HepG2 (cell line): ENCODE results near the gene PRKCB. TPM values are rescaled to one million over a fixed set of nuclear protein-coding genes. Genes with fewer than 3 reads are reported as not detected.

Experiments
- CCDC6 ChIP-seq: sonication (generic); formaldehyde crosslinking; IDR thresholded peaks from 2 replicates; pipeline ENCODE4 v1.8.1; 2022; ENCODE audit warnings: mild to moderate bottlenecking, missing genetic modification reagents, moderate library complexity
- KDM1A ChIP-seq: IDR thresholded peaks from 2 replicates; pipeline ENCODE4 v1.6.1; 2016; ENCODE audit warnings: missing compliant biosample characterization
- MTA1 ChIP-seq: sonication (generic); formaldehyde crosslinking; IDR thresholded peaks from 2 replicates; pipeline ENCODE4 v1.4.0; 2020; ENCODE audit warnings: missing genetic modification reagents, mild to moderate bottlenecking, borderline replicate concordance
- PRPF4 ChIP-seq: fragments of 200-400 bp; formaldehyde crosslinking; IDR thresholded peaks from 2 replicates; pipeline ENCODE4 v1.6.1; 2016; ENCODE audit warnings: low read length, low read depth; ENCODE audit not compliant: poor library complexity, severe bottlenecking
- RCOR2 ChIP-seq: IDR thresholded peaks from 2 replicates; pipeline ENCODE4 v1.6.1; 2016; ENCODE audit warnings: missing biosample characterization, missing genetic modification reagents
- RFX1 ChIP-seq: fragments of 450-650 bp; IDR thresholded peaks from 2 replicates; pipeline ENCODE4 v1.6.1; 2017
- SMC3 ChIP-seq: IDR thresholded peaks from 2 replicates; pipeline ENCODE4 v1.6.1; 2011; ENCODE audit warnings: low read length, improper control_type of control experiment
- SOX6 ChIP-seq, 2 experiments: fragments of 450-650 bp in 1 of 2; sonication (generic) in 1 of 2; formaldehyde crosslinking in 1 of 2; IDR thresholded peaks; 2 replicates each; pipeline versions ENCODE4 v1.4.0 to v1.6.1; 2017 to 2020; ENCODE audit warnings: antibody characterized with exemption in 1 of 2, mild to moderate bottlenecking in 1 of 2, missing genetic modification reagents in 1 of 2
- STAG1 ChIP-seq: sonication (generic); formaldehyde crosslinking; IDR thresholded peaks from 2 replicates; pipeline ENCODE4 v1.4.0; 2020; ENCODE audit warnings: missing genetic modification reagents
- ZNF335 ChIP-seq: sonication (generic); formaldehyde crosslinking; IDR thresholded peaks from 2 replicates; pipeline ENCODE4 v1.4.0; 2020; ENCODE audit warnings: missing genetic modification reagents
- ZNF382 ChIP-seq: sonication (generic); formaldehyde crosslinking; IDR thresholded peaks from 2 replicates; pipeline ENCODE4 v1.5.0; 2020; ENCODE audit warnings: missing genetic modification reagents, mild to moderate bottlenecking, borderline replicate concordance
- ZNF543 ChIP-seq: sonication (generic); formaldehyde crosslinking; IDR thresholded peaks from 2 replicates; pipeline ENCODE4 v1.4.0; 2020; ENCODE audit warnings: mild to moderate bottlenecking, missing genetic modification reagents
- ZNF577 ChIP-seq: sonication (generic); formaldehyde crosslinking; IDR thresholded peaks from 2 replicates; pipeline ENCODE4 v1.4.0; 2020; ENCODE audit warnings: mild to moderate bottlenecking, low read depth, missing genetic modification reagents, borderline replicate concordance
- ZNF703 ChIP-seq: sonication (generic); formaldehyde crosslinking; IDR thresholded peaks from 2 replicates; pipeline ENCODE4 v1.5.1; 2020; ENCODE audit warnings: missing genetic modification reagents, mild to moderate bottlenecking, moderate library complexity, borderline replicate concordance
- ZNF891 ChIP-seq: sonication (generic); formaldehyde crosslinking; IDR thresholded peaks from 2 replicates; pipeline ENCODE4 v1.5.0; 2020; ENCODE audit warnings: mild to moderate bottlenecking, missing genetic modification reagents
- polyA plus RNA-seq, 8 experiments: library from polyadenylated mRNA; depleted of rRNA in 3 of 8; stranded (reverse) in 7 of 8; unstranded in 1 of 8; fragments of >200 nt; fragmentation: Illumina TruSeq in 4 of 8; extraction: Trizol in 4 of 8; gene quantifications; 2 replicates each; pipeline versions ENCODE4 v1.2.1 to v1.2.3, GENCODE V29; 2011 to 2016; ENCODE audit warnings: low read depth in 4 of 8, missing spikeins in 1 of 8, mixed read lengths in 1 of 8; ENCODE audit not compliant: insufficient read depth in 1 of 8
- total RNA-seq, 5 experiments: library from RNA; depleted of rRNA; stranded (reverse); fragments of >200 nt; fragmentation: Illumina TruSeq; extraction: Trizol; gene quantifications; 2 replicates each; pipeline ENCODE4 v1.2.3, GENCODE V29; 2016; ENCODE audit warnings: low read depth in 1 of 5
- TF ChIP-seq, protein P1 (sequence below): sonication (generic); formaldehyde crosslinking; IDR thresholded peaks from 2 replicates; pipeline ENCODE4 v1.5.0; 2020; ENCODE audit warnings: mild to moderate bottlenecking, missing genetic modification reagents, moderate library complexity
- TF ChIP-seq, protein P2 (sequence below): sonication (generic); formaldehyde crosslinking; IDR thresholded peaks from 2 replicates; pipeline ENCODE4 v1.8.1; 2023; ENCODE audit warnings: mild to moderate bottlenecking, moderate library complexity, missing genetic modification reagents
- TF ChIP-seq, protein P3 (sequence below): sonication (generic); formaldehyde crosslinking; IDR thresholded peaks from 2 replicates; pipeline ENCODE4 v1.5.1; 2020; ENCODE audit warnings: missing genetic modification reagents, mild to moderate bottlenecking, borderline replicate concordance
- TF ChIP-seq, protein P4 (sequence below): sonication (generic); formaldehyde crosslinking; IDR thresholded peaks from 2 replicates; pipeline ENCODE4 v1.9.0; 2021; ENCODE audit warnings: missing genetic modification reagents, borderline replicate concordance
- TF ChIP-seq, protein P5 (sequence below): sonication (generic); formaldehyde crosslinking; IDR thresholded peaks from 2 replicates; pipeline ENCODE4 v1.8.1; 2022; ENCODE audit warnings: mild to moderate bottlenecking, missing genetic modification reagents

PRKCB gene
- total and polyA plus RNA-seq, 2 of the 13 experiments (the other 11 are each of a cell fraction or from before 2014, with no cell fraction given), result 0.01 TPM; not detected in 1

DNA sequence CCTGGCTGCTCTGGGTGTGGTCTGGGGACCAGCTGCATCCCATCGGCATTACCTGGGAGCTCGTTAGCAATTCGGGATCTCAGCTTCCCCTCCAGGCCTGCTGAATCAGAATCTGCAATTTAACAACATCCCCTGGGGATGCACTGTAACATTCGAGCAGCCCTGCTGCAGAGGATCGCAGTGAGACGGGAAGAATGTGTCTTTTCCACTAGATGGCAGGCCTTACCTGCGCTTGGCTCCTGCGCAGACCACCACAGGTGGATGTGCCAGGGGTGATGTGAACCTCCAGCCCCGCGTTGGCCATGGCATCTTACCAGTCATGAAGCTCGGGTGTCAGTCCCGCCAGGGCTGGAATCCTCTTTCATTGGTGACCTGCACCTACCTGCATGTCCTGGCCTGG, 209.9 kb downstream of the PRKCB start (continued):
- TF ChIP-seq, protein P1, sequence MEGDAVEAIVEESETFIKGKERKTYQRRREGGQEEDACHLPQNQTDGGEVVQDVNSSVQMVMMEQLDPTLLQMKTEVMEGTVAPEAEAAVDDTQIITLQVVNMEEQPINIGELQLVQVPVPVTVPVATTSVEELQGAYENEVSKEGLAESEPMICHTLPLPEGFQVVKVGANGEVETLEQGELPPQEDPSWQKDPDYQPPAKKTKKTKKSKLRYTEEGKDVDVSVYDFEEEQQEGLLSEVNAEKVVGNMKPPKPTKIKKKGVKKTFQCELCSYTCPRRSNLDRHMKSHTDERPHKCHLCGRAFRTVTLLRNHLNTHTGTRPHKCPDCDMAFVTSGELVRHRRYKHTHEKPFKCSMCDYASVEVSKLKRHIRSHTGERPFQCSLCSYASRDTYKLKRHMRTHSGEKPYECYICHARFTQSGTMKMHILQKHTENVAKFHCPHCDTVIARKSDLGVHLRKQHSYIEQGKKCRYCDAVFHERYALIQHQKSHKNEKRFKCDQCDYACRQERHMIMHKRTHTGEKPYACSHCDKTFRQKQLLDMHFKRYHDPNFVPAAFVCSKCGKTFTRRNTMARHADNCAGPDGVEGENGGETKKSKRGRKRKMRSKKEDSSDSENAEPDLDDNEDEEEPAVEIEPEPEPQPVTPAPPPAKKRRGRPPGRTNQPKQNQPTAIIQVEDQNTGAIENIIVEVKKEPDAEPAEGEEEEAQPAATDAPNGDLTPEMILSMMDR (CRISPR knock-in tag), result peak; percentile 80
- no peak for TF ChIP-seq KDM1A (CRISPR knock-in tag)
- TF ChIP-seq SOX6 (IDR thresholded peaks at IDR 0.05), result no peak
- TF ChIP-seq SOX6 (CRISPR knock-in tag; IDR thresholded peaks at IDR 0.05), result no peak
- no peak for TF ChIP-seq ZNF543 (CRISPR knock-in tag)
- TF ChIP-seq MTA1, result no peak
- no peak for TF ChIP-seq RFX1
- TF ChIP-seq, protein P2, sequence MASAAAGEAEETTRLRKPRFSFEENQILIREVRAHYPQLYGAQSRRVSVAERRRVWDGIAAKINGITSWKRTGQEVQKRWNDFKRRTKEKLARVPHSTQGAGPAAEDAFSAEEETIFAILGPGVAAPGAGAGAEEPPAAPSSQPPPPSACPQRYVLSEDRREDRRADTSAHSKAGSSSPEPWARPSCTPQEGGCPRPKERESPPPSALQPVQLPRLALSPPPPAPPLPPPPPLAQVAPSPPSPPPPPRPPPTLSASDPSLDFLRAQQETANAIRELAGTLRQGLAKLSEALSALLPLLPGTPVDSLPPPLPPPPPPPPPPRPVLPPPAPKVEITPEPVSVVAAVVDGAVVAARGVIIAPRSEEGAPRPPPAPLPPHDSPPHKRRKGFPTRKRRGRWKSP (CRISPR knock-in tag), result no peak
- TF ChIP-seq ZNF891 (CRISPR knock-in tag), result 0 out of 2 replicates have a peak, but pooled peaks have one; percentile 24
- no peak for TF ChIP-seq ZNF382
- no peak for TF ChIP-seq PRPF4
- TF ChIP-seq, protein P3, sequence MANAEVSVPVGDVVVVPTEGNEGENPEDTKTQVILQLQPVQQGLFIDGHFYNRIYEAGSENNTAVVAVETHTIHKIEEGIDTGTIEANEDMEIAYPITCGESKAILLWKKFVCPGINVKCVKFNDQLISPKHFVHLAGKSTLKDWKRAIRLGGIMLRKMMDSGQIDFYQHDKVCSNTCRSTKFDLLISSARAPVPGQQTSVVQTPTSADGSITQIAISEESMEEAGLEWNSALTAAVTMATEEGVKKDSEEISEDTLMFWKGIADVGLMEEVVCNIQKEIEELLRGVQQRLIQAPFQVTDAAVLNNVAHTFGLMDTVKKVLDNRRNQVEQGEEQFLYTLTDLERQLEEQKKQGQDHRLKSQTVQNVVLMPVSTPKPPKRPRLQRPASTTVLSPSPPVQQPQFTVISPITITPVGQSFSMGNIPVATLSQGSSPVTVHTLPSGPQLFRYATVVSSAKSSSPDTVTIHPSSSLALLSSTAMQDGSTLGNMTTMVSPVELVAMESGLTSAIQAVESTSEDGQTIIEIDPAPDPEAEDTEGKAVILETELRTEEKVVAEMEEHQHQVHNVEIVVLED (CRISPR knock-in tag), result no peak
- TF ChIP-seq RCOR2 (CRISPR knock-in tag), result no peak
- TF ChIP-seq ZNF703 (CRISPR knock-in tag), result no peak
- TF ChIP-seq ZNF577, result no peak
- peak; percentile 80 for TF ChIP-seq STAG1
- no peak for TF ChIP-seq CCDC6 (CRISPR knock-in tag)
- TF ChIP-seq SMC3, result peak; percentile 26; the same call in 1 of the 2 replicates
- TF ChIP-seq, protein P4, sequence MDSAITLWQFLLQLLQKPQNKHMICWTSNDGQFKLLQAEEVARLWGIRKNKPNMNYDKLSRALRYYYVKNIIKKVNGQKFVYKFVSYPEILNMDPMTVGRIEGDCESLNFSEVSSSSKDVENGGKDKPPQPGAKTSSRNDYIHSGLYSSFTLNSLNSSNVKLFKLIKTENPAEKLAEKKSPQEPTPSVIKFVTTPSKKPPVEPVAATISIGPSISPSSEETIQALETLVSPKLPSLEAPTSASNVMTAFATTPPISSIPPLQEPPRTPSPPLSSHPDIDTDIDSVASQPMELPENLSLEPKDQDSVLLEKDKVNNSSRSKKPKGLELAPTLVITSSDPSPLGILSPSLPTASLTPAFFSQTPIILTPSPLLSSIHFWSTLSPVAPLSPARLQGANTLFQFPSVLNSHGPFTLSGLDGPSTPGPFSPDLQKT (CRISPR knock-in tag), result no peak
- TF ChIP-seq ZNF335 (CRISPR knock-in tag), result no peak
- TF ChIP-seq, protein P5, sequence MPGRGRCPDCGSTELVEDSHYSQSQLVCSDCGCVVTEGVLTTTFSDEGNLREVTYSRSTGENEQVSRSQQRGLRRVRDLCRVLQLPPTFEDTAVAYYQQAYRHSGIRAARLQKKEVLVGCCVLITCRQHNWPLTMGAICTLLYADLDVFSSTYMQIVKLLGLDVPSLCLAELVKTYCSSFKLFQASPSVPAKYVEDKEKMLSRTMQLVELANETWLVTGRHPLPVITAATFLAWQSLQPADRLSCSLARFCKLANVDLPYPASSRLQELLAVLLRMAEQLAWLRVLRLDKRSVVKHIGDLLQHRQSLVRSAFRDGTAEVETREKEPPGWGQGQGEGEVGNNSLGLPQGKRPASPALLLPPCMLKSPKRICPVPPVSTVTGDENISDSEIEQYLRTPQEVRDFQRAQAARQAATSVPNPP, result no peak
